Neural progenitor cell (in vitro differentiated cells): ENCODE results near the gene IGSF10.
A peak's percentile ranks its signal among the peaks of the same experiment; 100 is the strongest.

Experiments used
- EZH2 ChIP-seq: fragments of 200-600 bp; sonication (generic); IDR thresholded peaks from 2 replicates; pipeline ENCODE4 v1.6.1; 2017; ENCODE audit warnings: antibody characterized with exemption, mild to moderate bottlenecking, moderate library complexity
- EZH2phosphoT487 ChIP-seq: fragments of 200-600 bp; sonication (generic); IDR thresholded peaks from 2 replicates; pipeline ENCODE4 v1.6.1; 2017; ENCODE audit warnings: antibody characterized with exemption
- TF ChIP-seq, protein P1 (sequence below): fragments of 200-600 bp; sonication (generic); IDR thresholded peaks from 2 replicates; pipeline ENCODE4 v1.5.1; 2017; ENCODE audit warnings: antibody characterized with exemption, mild to moderate bottlenecking

- TF ChIP-seq, protein P1, sequence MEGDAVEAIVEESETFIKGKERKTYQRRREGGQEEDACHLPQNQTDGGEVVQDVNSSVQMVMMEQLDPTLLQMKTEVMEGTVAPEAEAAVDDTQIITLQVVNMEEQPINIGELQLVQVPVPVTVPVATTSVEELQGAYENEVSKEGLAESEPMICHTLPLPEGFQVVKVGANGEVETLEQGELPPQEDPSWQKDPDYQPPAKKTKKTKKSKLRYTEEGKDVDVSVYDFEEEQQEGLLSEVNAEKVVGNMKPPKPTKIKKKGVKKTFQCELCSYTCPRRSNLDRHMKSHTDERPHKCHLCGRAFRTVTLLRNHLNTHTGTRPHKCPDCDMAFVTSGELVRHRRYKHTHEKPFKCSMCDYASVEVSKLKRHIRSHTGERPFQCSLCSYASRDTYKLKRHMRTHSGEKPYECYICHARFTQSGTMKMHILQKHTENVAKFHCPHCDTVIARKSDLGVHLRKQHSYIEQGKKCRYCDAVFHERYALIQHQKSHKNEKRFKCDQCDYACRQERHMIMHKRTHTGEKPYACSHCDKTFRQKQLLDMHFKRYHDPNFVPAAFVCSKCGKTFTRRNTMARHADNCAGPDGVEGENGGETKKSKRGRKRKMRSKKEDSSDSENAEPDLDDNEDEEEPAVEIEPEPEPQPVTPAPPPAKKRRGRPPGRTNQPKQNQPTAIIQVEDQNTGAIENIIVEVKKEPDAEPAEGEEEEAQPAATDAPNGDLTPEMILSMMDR = peak; percentile 80
- TF ChIP-seq EZH2 = no peak
- TF ChIP-seq EZH2phosphoT487 = no peak
Measured at GRCh38 chr3:151439652-151440125, 21.2 kb downstream of the IGSF10 start.
